AG04450 (cell line): Measurements from ENCODE around the gene MSX2. TPM values are rescaled to one million over a fixed set of nuclear protein-coding genes. Genes with fewer than 3 reads are reported as not detected.
"Not testable (repeated sequence)": the region's sequence is repeated elsewhere in the genome, so short reads cannot be mapped to it uniquely, and the experiment has no call there.

Experiments used
- CTCF ChIA-PET: fragments of 300-600, 350-600 bp; formaldehyde crosslinking; extraction: SDS; loops from one replicate; lab custom pipeline; 2022; ENCODE audit warnings: antibody characterized with exemption, inconsistent platforms; lab: Charles Lee
- POLR2A ChIA-PET: fragments of 350-600 bp; formaldehyde crosslinking; extraction: SDS; loops from one replicate; lab custom pipeline; 2021; ENCODE audit warnings: antibody characterized with exemption, inconsistent platforms; lab: Yijun Ruan, JAX
- DNase-seq: peaks from one replicate; pipeline ENCODE4 v3.0.0-alpha.2; 2011; ENCODE audit warnings: low read depth, low spot score
- H3K27ac ChIP-seq: one replicate; pipeline ENCODE4 v1.5.1; 2012; ENCODE audit warnings: low read depth, low read length, control low read depth
- H3K27me3 ChIP-seq: one replicate; pipeline ENCODE4 v1.6.0; 2012; ENCODE audit warnings: low read length; ENCODE audit not compliant: control insufficient read depth, insufficient read depth
- H3K4me3 ChIP-seq: 2 replicates; pipeline ENCODE4 v1.5.1; 2011; ENCODE audit warnings: mild to moderate bottlenecking, low read depth, low read length, control low read depth
- H3K9me3 ChIP-seq: 2 replicates; pipeline ENCODE4 v1.5.1; 2012; ENCODE audit warnings: low read length; ENCODE audit not compliant: control insufficient read depth, insufficient read depth
- polyA plus RNA-seq: library from polyadenylated mRNA; depleted of rRNA; stranded (reverse); fragments of >200 nt; gene quantifications from 2 replicates; pipeline ENCODE4 v1.2.3, GENCODE V29; 2011
- TF ChIP-seq, protein P1 (sequence below): IDR thresholded peaks from 2 replicates; pipeline ENCODE4 v1.5.1; 2011; ENCODE audit warnings: low read depth, low read length, control low read depth, inconsistent platforms

The MSX2 gene
- polyA plus RNA-seq, 1 experiment: 7.2 TPM

DNA sequence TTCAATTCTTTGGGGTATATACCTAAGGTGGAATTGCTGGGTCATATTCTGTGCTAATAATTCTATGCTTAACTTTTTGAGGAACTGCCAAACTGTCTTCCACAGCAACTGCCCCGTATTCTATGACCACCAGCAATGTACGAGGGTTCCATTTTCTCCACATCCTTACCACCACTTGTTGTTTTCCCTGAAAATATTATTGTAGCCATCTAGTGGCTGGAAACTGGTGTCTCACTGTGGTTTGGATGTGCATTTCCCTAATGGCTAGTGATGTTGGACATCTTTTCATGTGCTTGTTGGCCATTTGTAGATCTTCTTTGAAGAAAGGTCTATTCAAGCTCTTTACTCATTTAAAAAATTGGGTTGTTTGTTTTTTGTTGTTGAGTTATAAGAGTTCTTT is 30.7 kb downstream of the MSX2 start:
- ChIA-PET POLR2A (no interaction called here), CTCF (interaction anchor here (0.6 to 7.1 kb wide), 6 partner anchors 17 to 604 kb away, joined by 3 to 75 read pairs (median 4); no protein-coding TSS in a partner anchor)
- no peak for DNase-seq
- Histone ChIP-seq H3K4me3 (no peak overlapping the region), H3K27ac (no peak overlapping the region), H3K27me3 (peaks cover 14% of the 10 kb centered on the region), H3K9me3 (no peaks in the 10 kb centered on the region; the same call in 1 of the 2 replicates)
- TF ChIP-seq, protein P1, sequence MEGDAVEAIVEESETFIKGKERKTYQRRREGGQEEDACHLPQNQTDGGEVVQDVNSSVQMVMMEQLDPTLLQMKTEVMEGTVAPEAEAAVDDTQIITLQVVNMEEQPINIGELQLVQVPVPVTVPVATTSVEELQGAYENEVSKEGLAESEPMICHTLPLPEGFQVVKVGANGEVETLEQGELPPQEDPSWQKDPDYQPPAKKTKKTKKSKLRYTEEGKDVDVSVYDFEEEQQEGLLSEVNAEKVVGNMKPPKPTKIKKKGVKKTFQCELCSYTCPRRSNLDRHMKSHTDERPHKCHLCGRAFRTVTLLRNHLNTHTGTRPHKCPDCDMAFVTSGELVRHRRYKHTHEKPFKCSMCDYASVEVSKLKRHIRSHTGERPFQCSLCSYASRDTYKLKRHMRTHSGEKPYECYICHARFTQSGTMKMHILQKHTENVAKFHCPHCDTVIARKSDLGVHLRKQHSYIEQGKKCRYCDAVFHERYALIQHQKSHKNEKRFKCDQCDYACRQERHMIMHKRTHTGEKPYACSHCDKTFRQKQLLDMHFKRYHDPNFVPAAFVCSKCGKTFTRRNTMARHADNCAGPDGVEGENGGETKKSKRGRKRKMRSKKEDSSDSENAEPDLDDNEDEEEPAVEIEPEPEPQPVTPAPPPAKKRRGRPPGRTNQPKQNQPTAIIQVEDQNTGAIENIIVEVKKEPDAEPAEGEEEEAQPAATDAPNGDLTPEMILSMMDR: peak; percentile 59

DNA sequence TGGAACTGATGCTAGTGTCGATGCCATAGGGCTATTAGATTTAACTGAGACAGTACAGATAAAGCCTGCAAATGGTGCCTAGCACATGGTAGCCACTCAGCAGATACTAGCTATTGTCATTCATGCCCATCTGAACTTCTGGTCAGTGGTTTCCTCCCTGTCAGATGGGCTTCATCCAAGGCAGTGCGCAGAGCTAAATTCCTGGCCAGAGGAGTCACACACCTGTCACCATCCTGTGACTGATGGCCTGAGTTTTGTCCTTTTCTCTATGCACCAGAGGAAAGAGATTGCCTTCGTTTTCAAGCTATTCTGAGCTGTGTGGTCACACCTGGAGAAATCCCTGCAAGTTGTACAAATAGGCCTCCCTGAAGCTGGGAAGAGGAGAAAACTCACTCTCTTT is 34.7 kb downstream of the MSX2 start:
- Histone ChIP-seq H3K27ac (no peak overlapping the region), H3K4me3 (no peak overlapping the region), H3K27me3 (peaks cover 7% of the 10 kb centered on the region), H3K9me3 (no peaks in the 10 kb centered on the region)
- no peak for DNase-seq
- POLR2A ChIA-PET: no interaction called here
- TF ChIP-seq, protein P1: no peak
- CTCF ChIA-PET: interaction anchor here (1.2 to 2.3 kb wide), 2 partner anchors 339 to 342 kb away, joined by 3 to 11 read pairs; no protein-coding TSS in a partner anchor

DNA sequence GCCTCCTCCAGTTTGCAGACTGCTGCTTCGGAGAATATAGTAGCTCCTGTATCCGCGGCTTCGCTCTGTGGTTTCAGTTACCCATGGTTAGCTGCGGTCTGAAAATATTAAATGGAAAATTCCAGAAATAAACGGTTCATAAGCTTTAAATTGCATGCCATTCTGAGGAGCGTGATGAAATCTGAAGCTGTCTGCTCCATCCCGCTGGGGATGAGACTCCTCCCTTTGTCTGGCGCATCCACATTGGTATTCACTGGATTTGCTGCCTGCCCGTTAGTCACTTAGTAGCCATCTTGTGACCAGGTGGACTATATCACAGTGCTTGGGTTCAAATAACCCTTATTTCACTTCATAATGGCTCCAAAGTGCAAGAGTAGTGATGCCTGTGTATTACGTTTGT is 36.3 kb downstream of the MSX2 start:
- Histone ChIP-seq H3K27ac (no peak overlapping the region), H3K9me3 (no peaks in the 10 kb centered on the region; the same call in 1 of the 2 replicates), H3K27me3 (peaks cover 3% of the 10 kb centered on the region), H3K4me3 (no peak overlapping the region)
- CTCF ChIA-PET: no interaction called here
- TF ChIP-seq, protein P1: no peak
- POLR2A ChIA-PET: no interaction called here
- no peak for DNase-seq

DNA sequence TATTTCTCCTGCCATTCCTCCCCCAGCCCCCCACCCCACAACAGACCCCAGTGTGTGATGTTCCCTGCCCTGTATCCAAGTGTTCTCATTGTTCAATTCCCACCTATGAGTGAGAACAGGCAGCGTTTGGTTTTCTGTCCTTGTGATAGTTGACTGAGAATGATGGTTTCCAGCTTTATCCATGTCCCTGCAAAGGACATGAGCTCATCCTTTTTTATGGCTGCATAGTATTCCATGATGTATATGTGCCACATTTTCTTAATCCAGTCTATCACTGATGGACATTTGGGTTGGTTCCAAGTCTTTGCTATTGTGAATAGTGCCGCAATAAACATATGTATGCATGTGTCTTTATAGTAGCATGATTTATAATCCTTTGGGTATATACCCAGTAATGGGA is 37.0 kb downstream of the MSX2 start:
- CTCF ChIA-PET: interaction anchor here (1.1 kb wide), 1 partner anchor 342 kb away, joined by 9 read pairs; no protein-coding TSS in a partner anchor
- H3K27me3 ChIP-seq, POLR2A ChIA-PET, H3K4me3 ChIP-seq, DNase-seq, H3K9me3 ChIP-seq, H3K27ac ChIP-seq: not testable (repeated sequence)

DNA sequence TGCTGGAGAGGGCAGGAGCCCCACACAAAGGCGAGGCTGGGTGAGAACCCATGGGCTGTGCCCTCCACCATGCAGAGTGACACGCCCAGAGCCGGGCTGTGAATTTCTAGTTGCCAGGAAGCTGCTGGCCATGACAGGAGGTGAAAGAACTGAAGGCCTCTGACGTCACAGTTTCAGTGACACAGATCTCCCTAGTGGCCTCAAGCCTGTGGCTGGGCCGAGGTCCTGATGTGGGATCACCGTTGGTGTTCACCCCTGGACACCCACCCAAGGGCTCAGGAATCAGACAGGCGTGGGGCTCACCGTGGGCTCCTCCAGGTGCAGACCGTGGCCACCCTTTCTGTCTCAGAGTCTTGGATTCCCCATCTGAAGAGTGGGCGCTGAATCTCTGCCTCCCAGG is 39.9 kb downstream of the MSX2 start:
- Histone ChIP-seq H3K27ac (no peak overlapping the region), H3K27me3 (peaks cover 3% of the 10 kb centered on the region), H3K9me3 (no peaks in the 10 kb centered on the region; the same call in 1 of the 2 replicates), H3K4me3 (no peak overlapping the region)
- TF ChIP-seq, protein P1: no peak
- POLR2A ChIA-PET: no interaction called here
- DNase-seq: no peak
- CTCF ChIA-PET: no interaction called here

DNA sequence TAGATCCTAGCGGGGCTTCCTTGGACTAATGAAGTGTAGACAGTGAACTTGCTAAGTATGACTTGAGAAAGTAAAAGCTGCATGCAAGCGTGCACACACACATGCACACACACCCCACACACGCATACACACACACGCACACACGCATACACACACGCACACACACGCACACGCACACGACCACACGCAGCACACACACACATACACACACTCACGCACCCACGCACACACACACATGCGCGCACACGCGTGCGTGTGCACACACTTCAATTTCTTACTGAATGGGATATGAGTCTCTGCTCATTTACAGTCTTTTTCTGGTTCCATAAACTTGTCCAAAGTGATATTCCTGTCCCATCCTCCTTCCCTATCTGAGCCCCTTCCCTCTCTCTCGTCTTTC is 41.2 kb downstream of the MSX2 start:
- DNase-seq: no peak
- H3K27me3 ChIP-seq: no peaks in the 10 kb centered on the region
- ChIA-PET POLR2A (no interaction called here), CTCF (no interaction called here)
- TF ChIP-seq, protein P1: no peak
- H3K27ac ChIP-seq: no peak overlapping the region
- H3K9me3 ChIP-seq: no peaks in the 10 kb centered on the region; the same call in 1 of the 2 replicates
- no peak overlapping the region for H3K4me3 ChIP-seq
